ENCODE measurements around the gene MAU2. TPM values are rescaled to one million over a fixed set of nuclear protein-coding genes. Genes with fewer than 3 reads are reported as not detected.

MAU2 gene
- total RNA-seq, 1 donor from 2014 or later: 22.0 TPM

GRCh38 chr19:19381007-19381926, 60.6 kb downstream of the MAU2 start:
- DNase-seq (ENCODE audit: low read depth): no peak
- H3K4me3 ChIP-seq (ENCODE audit: low read depth, low read length): no peak overlapping the region
- no peak for TF ChIP-seq CTCF (conservative IDR thresholded peaks at IDR 0.05; ENCODE audit: low read depth, low read length)

GRCh38 chr19:19382118-19382517, 61.5 kb downstream of the MAU2 start:
- DNase-seq (ENCODE audit: low read depth): no peak
- H3K4me3 ChIP-seq (ENCODE audit: low read depth, low read length): no peak overlapping the region
- TF ChIP-seq CTCF (conservative IDR thresholded peaks at IDR 0.05; ENCODE audit: low read depth, low read length): no peak

GRCh38 chr19:19384486-19384885, 63.9 kb downstream of the MAU2 start:
- no peak for TF ChIP-seq CTCF (conservative IDR thresholded peaks at IDR 0.05; ENCODE audit: low read depth, low read length)
- DNase-seq (ENCODE audit: low read depth): no peak
- peak overlapping the region; percentile 64 for H3K4me3 ChIP-seq (ENCODE audit: low read depth, low read length)

- peak overlapping the region; percentile 98 for H3K4me3 ChIP-seq (ENCODE audit: low read depth, low read length)
- TF ChIP-seq CTCF (conservative IDR thresholded peaks at IDR 0.05; ENCODE audit: low read depth, low read length): no peak
- peak; percentile 87 for DNase-seq (ENCODE audit: low read depth)
These were observed 64.7 kb downstream of the MAU2 start for GRCh38 chr19:19385131-19385895.

- TF ChIP-seq CTCF (conservative IDR thresholded peaks at IDR 0.05; ENCODE audit: low read depth, low read length): peak; percentile 42
- peak overlapping the region; percentile 98 for H3K4me3 ChIP-seq (ENCODE audit: low read depth, low read length)
- no peak for DNase-seq (ENCODE audit: low read depth)
These were observed 65.6 kb downstream of the MAU2 start for GRCh38 chr19:19385896-19386869.

GRCh38 chr19:19387108-19387507, 66.5 kb downstream of the MAU2 start:
- TF ChIP-seq CTCF (conservative IDR thresholded peaks at IDR 0.05; ENCODE audit: low read depth, low read length): no peak
- H3K4me3 ChIP-seq (ENCODE audit: low read depth, low read length): peak overlapping the region; percentile 98
- no peak for DNase-seq (ENCODE audit: low read depth)
